Subcutaneous preadipocyte (primary cell): ENCODE results near the gene YBX2. TPM values are rescaled to one million over a fixed set of nuclear protein-coding genes. Genes with fewer than 3 reads are reported as not detected.

Experiments used
- small RNA-seq: library from RNA; depleted of rRNA; stranded (forward); fragments of <200 nt; gene quantifications from one replicate; pipeline ENCODE3, GENCODE V24; 2012
- total RNA-seq: library from RNA; depleted of rRNA; stranded (reverse); fragments of >200 nt; gene quantifications from 2 replicates; pipeline ENCODE4 v1.2.3, GENCODE V29; 2012

Gene YBX2
- total RNA-seq, 1 donor = not detected

Small RNA genes lying within 50 kb of the gene (small RNA-seq; reads per million reads assigned to genes)
- not detected for gene AC026954.2
- not detected for gene RF00019

Other genes with a start within 250 kb of the YBX2 start
- gene CLEC10A, start 214.4 kb downstream of the YBX2 start, total RNA-seq = not detected in 2 replicates
- gene ASGR2, start 179.8 kb downstream of the YBX2 start, total RNA-seq = not detected in 2 replicates
- gene ASGR1, start 115.3 kb downstream of the YBX2 start, total RNA-seq = under 0.01 and 0.39 TPM in 2 replicates
- 7.3 and 11.9 TPM in 2 replicates for gene DLG4, start 74.8 kb downstream of the YBX2 start, total RNA-seq
- 194 and 236 TPM in 2 replicates for gene ACADVL, start 74.7 kb downstream of the YBX2 start, total RNA-seq
- 63.9 and 93.2 TPM in 2 replicates for gene DVL2, start 60.1 kb downstream of the YBX2 start, total RNA-seq
- gene PHF23, start 55.2 kb downstream of the YBX2 start, total RNA-seq = 36.6 and 37.1 TPM in 2 replicates
- gene GABARAP, start 52.2 kb downstream of the YBX2 start, total RNA-seq = 110 and 194 TPM in 2 replicates
- gene CTDNEP1, start 42.9 kb downstream of the YBX2 start, total RNA-seq = 28.7 and 40.1 TPM in 2 replicates
- gene ELP5, start 42.4 kb downstream of the YBX2 start, total RNA-seq = 28.9 and 31.2 TPM in 2 replicates
- gene CLDN7, start 32.2 kb downstream of the YBX2 start, total RNA-seq = 0.98 and 2.9 TPM in 2 replicates
- under 0.01 TPM in 1 of 2 replicates, not detected in the other for gene SLC2A4, start 12.9 kb downstream of the YBX2 start, total RNA-seq
- gene EIF5A, start 13.0 kb upstream of the YBX2 start, total RNA-seq = 909 and 1,080 TPM in 2 replicates
- 39.9 and 46.7 TPM in 2 replicates for gene GPS2, start 20.7 kb upstream of the YBX2 start, total RNA-seq
- gene NEURL4, start 34.7 kb upstream of the YBX2 start, total RNA-seq = 14.7 and 21.7 TPM in 2 replicates
- gene ACAP1, start 41.9 kb upstream of the YBX2 start, total RNA-seq = 0.20 and 2.2 TPM in 2 replicates
- 2.6 and 4.1 TPM in 2 replicates for gene KCTD11, start 57.5 kb upstream of the YBX2 start, total RNA-seq
- gene TMEM95, start 60.5 kb upstream of the YBX2 start, total RNA-seq = not detected in 2 replicates
- 0.20 TPM in 1 of 2 replicates, not detected in the other for gene TNK1, start 86.5 kb upstream of the YBX2 start, total RNA-seq
- gene PLSCR3, start 99.9 kb upstream of the YBX2 start, total RNA-seq = 22.8 and 26.8 TPM in 2 replicates
- gene TMEM256, start 109.5 kb upstream of the YBX2 start, total RNA-seq = 103 and 132 TPM in 2 replicates
- gene NLGN2, start 113.2 kb upstream of the YBX2 start, total RNA-seq = 2.9 and 4.4 TPM in 2 replicates
- gene SPEM1, start 125.7 kb upstream of the YBX2 start, total RNA-seq = not detected in 2 replicates
- gene SPEM2, start 131.0 kb upstream of the YBX2 start, total RNA-seq = not detected in 2 replicates
- gene SPEM3, start 134.2 kb upstream of the YBX2 start, total RNA-seq = not detected in 2 replicates
- gene TMEM102, start 140.8 kb upstream of the YBX2 start, total RNA-seq = 0.98 and 1.1 TPM in 2 replicates
- gene FGF11, start 144.9 kb upstream of the YBX2 start, total RNA-seq = under 0.01 and 0.37 TPM in 2 replicates
- 2.0 and 3.7 TPM in 2 replicates for gene CHRNB1, start 150.4 kb upstream of the YBX2 start, total RNA-seq
- 19.1 and 19.5 TPM in 2 replicates for gene ZBTB4, start 185.0 kb upstream of the YBX2 start, total RNA-seq
- gene SLC35G6, start 186.8 kb upstream of the YBX2 start, total RNA-seq = not detected in 2 replicates
- 81.9 and 112 TPM in 2 replicates for gene POLR2A, start 189.7 kb upstream of the YBX2 start, total RNA-seq